ENCODE results near the gene HTT. TPM values are rescaled to one million over a fixed set of nuclear protein-coding genes. Genes with fewer than 3 reads are reported as not detected.
A peak's percentile ranks its signal among the peaks of the same experiment; 100 is the strongest.

HTT gene
- total and polyA plus RNA-seq, 12 donors: 16.1 to 77.1 (median 47.1) TPM

DNA sequence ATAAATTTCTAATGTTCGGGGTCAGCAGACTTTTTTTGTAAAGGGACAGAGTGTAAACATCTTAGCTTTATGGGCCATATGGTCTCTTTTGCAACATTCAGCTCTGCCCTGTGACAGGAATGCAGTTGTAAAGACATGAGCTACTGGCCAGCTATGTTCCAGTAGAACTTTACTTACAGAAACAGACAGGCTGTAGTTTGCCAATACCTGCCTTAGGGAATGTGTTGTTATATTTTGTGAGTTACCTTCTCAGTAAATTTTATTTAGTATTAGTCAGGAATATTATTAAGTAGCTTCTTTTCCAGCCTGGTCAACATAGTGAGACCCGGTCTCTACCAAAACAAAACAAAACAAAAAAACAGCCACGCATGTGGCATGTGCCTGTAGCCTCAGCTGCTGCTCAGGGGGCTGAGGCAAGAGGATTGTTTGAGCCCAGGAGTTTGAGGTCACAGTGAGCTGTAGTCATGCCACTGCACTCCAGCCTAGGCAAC lies 48.7 kb downstream of the HTT start:
- WGBS, 4 donors: 40 to 70% (median 61%) methylated on average over 3 of the region's 3 CpGs
- DNase-seq: no peak
- Histone ChIP-seq H3K27ac (peak overlapping the region in 2 of 5 donors; percentile 7 to 10), H3K9me3 (replicated peaks in 1 of 3) (no peaks in the 10 kb centered on the region), H3K36me3 (replicated peaks in 1 of 2) (peaks cover 0 to 30% of the 10 kb centered on the region in 2 donors), H3K4me3 (no peak overlapping the region), H3K27me3 (no peaks in the 10 kb centered on the region), H3K4me1 (replicated peaks in 1 of 2) (peaks cover 7 to 14% of the 10 kb centered on the region in 2 donors)
- TF ChIP-seq, protein P1, sequence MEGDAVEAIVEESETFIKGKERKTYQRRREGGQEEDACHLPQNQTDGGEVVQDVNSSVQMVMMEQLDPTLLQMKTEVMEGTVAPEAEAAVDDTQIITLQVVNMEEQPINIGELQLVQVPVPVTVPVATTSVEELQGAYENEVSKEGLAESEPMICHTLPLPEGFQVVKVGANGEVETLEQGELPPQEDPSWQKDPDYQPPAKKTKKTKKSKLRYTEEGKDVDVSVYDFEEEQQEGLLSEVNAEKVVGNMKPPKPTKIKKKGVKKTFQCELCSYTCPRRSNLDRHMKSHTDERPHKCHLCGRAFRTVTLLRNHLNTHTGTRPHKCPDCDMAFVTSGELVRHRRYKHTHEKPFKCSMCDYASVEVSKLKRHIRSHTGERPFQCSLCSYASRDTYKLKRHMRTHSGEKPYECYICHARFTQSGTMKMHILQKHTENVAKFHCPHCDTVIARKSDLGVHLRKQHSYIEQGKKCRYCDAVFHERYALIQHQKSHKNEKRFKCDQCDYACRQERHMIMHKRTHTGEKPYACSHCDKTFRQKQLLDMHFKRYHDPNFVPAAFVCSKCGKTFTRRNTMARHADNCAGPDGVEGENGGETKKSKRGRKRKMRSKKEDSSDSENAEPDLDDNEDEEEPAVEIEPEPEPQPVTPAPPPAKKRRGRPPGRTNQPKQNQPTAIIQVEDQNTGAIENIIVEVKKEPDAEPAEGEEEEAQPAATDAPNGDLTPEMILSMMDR (IDR thresholded peaks at IDR 0.05): no peak
- no peak for TF ChIP-seq POLR2A (IDR thresholded peaks at IDR 0.05)
- intact Hi-C loops (cut with DNase I): no loop called here

DNA sequence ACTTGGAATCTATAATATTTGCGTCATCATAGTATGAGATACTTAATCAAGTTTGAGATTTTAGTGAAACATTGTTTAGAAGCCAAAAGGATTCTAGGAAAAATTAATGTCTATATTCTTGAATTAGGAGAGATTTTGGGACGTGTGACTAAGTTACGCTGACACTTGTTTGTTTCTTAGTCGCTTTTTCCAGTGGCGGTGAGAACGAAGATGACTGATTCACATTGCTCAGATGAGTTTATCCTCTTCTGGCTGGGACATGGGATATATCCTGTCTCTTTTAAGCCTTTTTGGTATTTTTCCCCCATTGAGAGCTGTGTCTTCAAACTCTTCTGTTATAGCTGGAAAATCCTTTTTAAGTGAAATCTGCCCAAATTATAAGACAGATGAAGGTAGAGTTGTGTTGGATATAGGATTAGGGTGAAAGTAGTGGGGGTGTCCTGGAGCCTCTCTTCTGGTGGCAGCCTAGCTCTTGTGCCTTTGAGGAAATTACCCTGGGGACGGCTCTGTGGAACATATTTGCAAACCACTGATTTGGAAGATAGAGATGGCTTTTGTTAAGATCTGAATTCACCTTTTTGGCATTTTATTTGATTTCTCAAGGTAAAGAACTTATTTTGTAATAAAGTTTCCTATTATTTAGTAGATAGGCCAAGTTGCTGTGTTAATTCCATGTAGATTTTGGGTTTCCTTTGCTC lies 49.7 kb downstream of the HTT start:
- no peaks in the 10 kb centered on the region for H3K27me3 ChIP-seq
- TF ChIP-seq POLR2A (IDR thresholded peaks at IDR 0.05): no peak
- TF ChIP-seq, protein P1 (IDR thresholded peaks at IDR 0.05): no peak
- peaks cover 7 to 14% of the 10 kb centered on the region in 2 donors for H3K4me1 ChIP-seq (replicated peaks in 1 of 2)
- no peak overlapping the region for H3K4me3 ChIP-seq
- WGBS, 4 donors: 93 to 98% (median 95%) methylated on average over 7 of the region's 7 CpGs
- intact Hi-C loops (cut with DNase I): no loop called here
- peaks cover 0 to 40% of the 10 kb centered on the region in 2 donors for H3K36me3 ChIP-seq (replicated peaks in 1 of 2)
- no peaks in the 10 kb centered on the region for H3K9me3 ChIP-seq (replicated peaks in 1 of 3)
- H3K27ac ChIP-seq: no peak overlapping the region
- no peak for DNase-seq

DNA sequence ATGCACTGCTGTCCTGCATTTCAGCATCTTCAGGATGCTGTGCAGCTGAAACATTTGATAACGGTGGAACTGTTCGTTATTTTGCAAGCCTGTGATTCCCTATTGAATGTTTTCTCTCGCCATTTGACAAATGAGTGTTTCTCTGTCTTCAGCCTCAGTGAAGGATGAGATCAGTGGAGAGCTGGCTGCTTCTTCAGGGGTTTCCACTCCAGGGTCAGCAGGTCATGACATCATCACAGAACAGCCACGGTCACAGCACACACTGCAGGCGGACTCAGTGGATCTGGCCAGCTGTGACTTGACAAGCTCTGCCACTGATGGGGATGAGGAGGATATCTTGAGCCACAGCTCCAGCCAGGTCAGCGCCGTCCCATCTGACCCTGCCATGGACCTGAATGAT lies 52.6 kb downstream of the HTT start:
- WGBS, 4 donors: 85 to 92% (median 89%) methylated on average over 3 to 7 of the region's 7 CpGs
- no peak for TF ChIP-seq POLR2A (IDR thresholded peaks at IDR 0.05)
- TF ChIP-seq, protein P1 (IDR thresholded peaks at IDR 0.05): no peak
- intact Hi-C loops (cut with DNase I): no loop called here
- no peak for DNase-seq
- H3K27ac ChIP-seq: no peak overlapping the region
- peaks cover 7 to 14% of the 10 kb centered on the region in 2 donors for H3K4me1 ChIP-seq (replicated peaks in 1 of 2)
- H3K9me3 ChIP-seq (replicated peaks in 1 of 3): no peaks in the 10 kb centered on the region
- H3K4me3 ChIP-seq: no peak overlapping the region
- peaks cover 0 to 52% of the 10 kb centered on the region in 2 donors for H3K36me3 ChIP-seq (replicated peaks in 1 of 2)
- no peaks in the 10 kb centered on the region for H3K27me3 ChIP-seq

DNA sequence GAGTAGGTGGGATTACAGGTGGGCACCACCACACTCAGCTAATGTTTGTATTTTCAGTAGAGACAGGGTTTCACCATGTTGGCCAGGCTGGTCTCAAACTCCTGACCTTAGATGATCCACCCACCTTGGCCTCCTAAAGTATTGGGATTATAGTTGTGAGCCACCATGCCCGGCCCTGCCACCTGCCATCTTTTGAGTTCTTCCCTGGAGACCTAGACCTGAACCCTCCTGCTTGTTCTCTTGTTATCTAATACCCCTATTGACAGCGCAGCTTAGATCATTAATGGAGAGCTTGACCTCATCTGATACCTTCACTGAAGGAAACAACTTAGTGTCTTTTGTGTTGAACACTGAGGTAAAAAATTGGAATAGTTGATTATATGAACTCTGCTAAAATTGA lies 53.6 kb downstream of the HTT start:
- H3K36me3 ChIP-seq (replicated peaks in 1 of 2): peaks cover 0 to 57% of the 10 kb centered on the region in 2 donors

More for the DNA sequence above, 53.6 kb downstream of the HTT start:
- H3K4me1 ChIP-seq (replicated peaks in 1 of 2): peaks cover 6 to 7% of the 10 kb centered on the region in 2 donors
- DNase-seq: no peak
- TF ChIP-seq, protein P1 (IDR thresholded peaks at IDR 0.05): no peak
- TF ChIP-seq POLR2A (IDR thresholded peaks at IDR 0.05): no peak
- H3K4me3 ChIP-seq: no peak overlapping the region
- no peaks in the 10 kb centered on the region for H3K27me3 ChIP-seq
- no peak overlapping the region for H3K27ac ChIP-seq
- no peaks in the 10 kb centered on the region for H3K9me3 ChIP-seq (replicated peaks in 1 of 3)
- WGBS, 4 donors: 91 to 100% (median 96%) methylated on average over 2 of the region's 2 CpGs
- intact Hi-C loops (cut with DNase I): no loop called here

Measured in adrenal gland (tissue), 12 donors.